Measurements from ENCODE around the gene USP9Y. TPM values are rescaled to one million over a fixed set of nuclear protein-coding genes. Genes with fewer than 3 reads are reported as not detected.

The USP9Y gene
- polyA plus RNA-seq, 1 donor from 2014 or later = 164 TPM

GRCh38 chrY:12841368-12841767 is 140.3 kb downstream of the USP9Y start:
- Histone ChIP-seq H3K9me3 (ENCODE audit: low read length) (no peaks in the 10 kb centered on the region), H3K9ac (ENCODE audit: low read length) (no peak overlapping the region), H3K27ac (ENCODE audit: low read length) (no peak overlapping the region), H2AFZ (ENCODE audit: low read depth, low read length) (no peak overlapping the region), H3K4me3 (ENCODE audit: low read length) (no peak overlapping the region), H3K36me3 (ENCODE audit: insufficient read depth, low read length) (no peaks in the 10 kb centered on the region), H3F3A (ENCODE audit: insufficient read depth, low read length, poor library complexity, severe bottlenecking) (no peaks in the 10 kb centered on the region), H3K9me2 (ENCODE audit: insufficient read depth, low read length) (no peaks in the 10 kb centered on the region), H3K79me2 (replicated peaks; ENCODE audit: insufficient read depth, low read length) (no peaks in the 10 kb centered on the region), H3K4me2 (ENCODE audit: low read length) (no peak overlapping the region), H3K27me3 (ENCODE audit: insufficient read depth, low read depth, low read length) (no peaks in the 10 kb centered on the region), H4K20me1 (ENCODE audit: insufficient read depth) (no peaks in the 10 kb centered on the region)
- TF ChIP-seq, protein P1, sequence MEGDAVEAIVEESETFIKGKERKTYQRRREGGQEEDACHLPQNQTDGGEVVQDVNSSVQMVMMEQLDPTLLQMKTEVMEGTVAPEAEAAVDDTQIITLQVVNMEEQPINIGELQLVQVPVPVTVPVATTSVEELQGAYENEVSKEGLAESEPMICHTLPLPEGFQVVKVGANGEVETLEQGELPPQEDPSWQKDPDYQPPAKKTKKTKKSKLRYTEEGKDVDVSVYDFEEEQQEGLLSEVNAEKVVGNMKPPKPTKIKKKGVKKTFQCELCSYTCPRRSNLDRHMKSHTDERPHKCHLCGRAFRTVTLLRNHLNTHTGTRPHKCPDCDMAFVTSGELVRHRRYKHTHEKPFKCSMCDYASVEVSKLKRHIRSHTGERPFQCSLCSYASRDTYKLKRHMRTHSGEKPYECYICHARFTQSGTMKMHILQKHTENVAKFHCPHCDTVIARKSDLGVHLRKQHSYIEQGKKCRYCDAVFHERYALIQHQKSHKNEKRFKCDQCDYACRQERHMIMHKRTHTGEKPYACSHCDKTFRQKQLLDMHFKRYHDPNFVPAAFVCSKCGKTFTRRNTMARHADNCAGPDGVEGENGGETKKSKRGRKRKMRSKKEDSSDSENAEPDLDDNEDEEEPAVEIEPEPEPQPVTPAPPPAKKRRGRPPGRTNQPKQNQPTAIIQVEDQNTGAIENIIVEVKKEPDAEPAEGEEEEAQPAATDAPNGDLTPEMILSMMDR (IDR thresholded peaks at IDR 0.05; ENCODE audit: poor library complexity, severe bottlenecking) = no peak
- no peak for TF ChIP-seq MXI1 (conservative IDR thresholded peaks at IDR 0.05; ENCODE audit: poor library complexity, severe bottlenecking)
- TF ChIP-seq EP300 (conservative IDR thresholded peaks at IDR 0.05; ENCODE audit: poor library complexity, severe bottlenecking) = no peak
- no peak for TF ChIP-seq RAD21 (conservative IDR thresholded peaks at IDR 0.05)
- TF ChIP-seq, protein P2, sequence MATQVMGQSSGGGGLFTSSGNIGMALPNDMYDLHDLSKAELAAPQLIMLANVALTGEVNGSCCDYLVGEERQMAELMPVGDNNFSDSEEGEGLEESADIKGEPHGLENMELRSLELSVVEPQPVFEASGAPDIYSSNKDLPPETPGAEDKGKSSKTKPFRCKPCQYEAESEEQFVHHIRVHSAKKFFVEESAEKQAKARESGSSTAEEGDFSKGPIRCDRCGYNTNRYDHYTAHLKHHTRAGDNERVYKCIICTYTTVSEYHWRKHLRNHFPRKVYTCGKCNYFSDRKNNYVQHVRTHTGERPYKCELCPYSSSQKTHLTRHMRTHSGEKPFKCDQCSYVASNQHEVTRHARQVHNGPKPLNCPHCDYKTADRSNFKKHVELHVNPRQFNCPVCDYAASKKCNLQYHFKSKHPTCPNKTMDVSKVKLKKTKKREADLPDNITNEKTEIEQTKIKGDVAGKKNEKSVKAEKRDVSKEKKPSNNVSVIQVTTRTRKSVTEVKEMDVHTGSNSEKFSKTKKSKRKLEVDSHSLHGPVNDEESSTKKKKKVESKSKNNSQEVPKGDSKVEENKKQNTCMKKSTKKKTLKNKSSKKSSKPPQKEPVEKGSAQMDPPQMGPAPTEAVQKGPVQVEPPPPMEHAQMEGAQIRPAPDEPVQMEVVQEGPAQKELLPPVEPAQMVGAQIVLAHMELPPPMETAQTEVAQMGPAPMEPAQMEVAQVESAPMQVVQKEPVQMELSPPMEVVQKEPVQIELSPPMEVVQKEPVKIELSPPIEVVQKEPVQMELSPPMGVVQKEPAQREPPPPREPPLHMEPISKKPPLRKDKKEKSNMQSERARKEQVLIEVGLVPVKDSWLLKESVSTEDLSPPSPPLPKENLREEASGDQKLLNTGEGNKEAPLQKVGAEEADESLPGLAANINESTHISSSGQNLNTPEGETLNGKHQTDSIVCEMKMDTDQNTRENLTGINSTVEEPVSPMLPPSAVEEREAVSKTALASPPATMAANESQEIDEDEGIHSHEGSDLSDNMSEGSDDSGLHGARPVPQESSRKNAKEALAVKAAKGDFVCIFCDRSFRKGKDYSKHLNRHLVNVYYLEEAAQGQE (IDR thresholded peaks at IDR 0.05; ENCODE audit: borderline replicate concordance) = no peak
- TF ChIP-seq POLR2AphosphoS5 (IDR thresholded peaks at IDR 0.05) = no peak

DNA sequence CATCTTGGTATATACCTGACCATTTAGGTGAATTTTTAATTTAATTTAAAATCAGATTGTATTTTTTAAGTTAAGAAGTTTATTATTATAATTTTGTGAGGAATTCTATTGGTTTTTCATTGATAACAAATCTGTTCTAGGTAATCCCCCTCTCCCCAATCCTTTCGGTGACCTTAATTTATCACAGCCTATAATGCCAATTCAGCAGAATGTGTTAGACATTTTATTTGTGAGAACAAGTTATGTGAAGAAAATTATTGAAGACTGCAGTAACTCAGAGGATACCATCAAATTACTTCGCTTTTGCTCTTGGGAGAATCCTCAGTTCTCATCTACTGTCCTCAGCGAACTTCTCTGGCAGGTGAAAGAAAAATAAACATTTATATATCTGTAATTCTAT is 145.8 kb downstream of the USP9Y start:
- Histone ChIP-seq H3K27ac (ENCODE audit: low read length) (no peak overlapping the region), H3K9ac (ENCODE audit: low read length) (no peak overlapping the region), H3K9me2 (ENCODE audit: insufficient read depth, low read length) (no peaks in the 10 kb centered on the region), H3K4me3 (ENCODE audit: low read length) (no peak overlapping the region), H3F3A (ENCODE audit: insufficient read depth, low read length, poor library complexity, severe bottlenecking) (no peaks in the 10 kb centered on the region), H3K79me2 (replicated peaks; ENCODE audit: insufficient read depth, low read length) (no peaks in the 10 kb centered on the region), H3K4me2 (ENCODE audit: low read length) (no peak overlapping the region), H3K27me3 (ENCODE audit: insufficient read depth, low read depth, low read length) (no peaks in the 10 kb centered on the region), H3K9me3 (ENCODE audit: low read length) (no peaks in the 10 kb centered on the region), H2AFZ (ENCODE audit: low read depth, low read length) (no peak overlapping the region), H3K36me3 (ENCODE audit: insufficient read depth, low read length) (no peaks in the 10 kb centered on the region), H4K20me1 (ENCODE audit: insufficient read depth) (no peaks in the 10 kb centered on the region)
- TF ChIP-seq RAD21 (conservative IDR thresholded peaks at IDR 0.05) (no peak), TAF1 (IDR thresholded peaks at IDR 0.05; ENCODE audit: low read depth) (no peak), EZH2 (IDR thresholded peaks at IDR 0.05; ENCODE audit: borderline replicate concordance, insufficient read depth, low read length, poor library complexity, severe bottlenecking) (no peak), MXI1 (conservative IDR thresholded peaks at IDR 0.05; ENCODE audit: poor library complexity, severe bottlenecking) (no peak), EP300 (conservative IDR thresholded peaks at IDR 0.05; ENCODE audit: poor library complexity, severe bottlenecking) (no peak), POLR2AphosphoS5 (IDR thresholded peaks at IDR 0.05) (no peak), SMC3 (conservative IDR thresholded peaks at IDR 0.05; ENCODE audit: poor library complexity) (no peak)
- TF ChIP-seq, protein P1 (IDR thresholded peaks at IDR 0.05; ENCODE audit: poor library complexity, severe bottlenecking) = no peak
- TF ChIP-seq, protein P2 (IDR thresholded peaks at IDR 0.05; ENCODE audit: borderline replicate concordance) = no peak
